MCF 10A (cell line): ENCODE measurements around the gene ATOH8. TPM values are rescaled to one million over a fixed set of nuclear protein-coding genes. Genes with fewer than 3 reads are reported as not detected.

ENCODE experiments used
- BruUV-seq: library from RNA; stranded (reverse); fragments of 400-500 nt; replicated peaks from 2 replicates; lab custom pipeline; 2021; lab: Mats Ljungman, UMichigan
- CTCF ChIA-PET: fragments of 300-600 bp; sonication (Branson Sonifier 250); formaldehyde crosslinking; extraction: SDS; loops from one replicate; lab custom pipeline; 2021; ENCODE audit warnings: antibody characterized with exemption, inconsistent platforms; lab: Yijun Ruan, JAX
- POLR2A ChIA-PET: fragments of 300-600, 350-650 bp; sonication (Branson Sonifier 250); formaldehyde crosslinking; extraction: SDS; loops from one replicate; lab custom pipeline; 2020; ENCODE audit warnings: antibody characterized with exemption, inconsistent platforms; lab: Yijun Ruan, JAX
- DNase-seq: peaks from one replicate; pipeline ENCODE4 v3.0.0-alpha.2; 2018; ENCODE audit not compliant: unreplicated experiment
- H3K27ac Mint-ChIP-seq: one replicate; pipeline ENCODE4 v1.8.0; 2022; ENCODE audit warnings: mild to moderate bottlenecking, low read depth, mixed read lengths; ENCODE audit not compliant: unreplicated experiment
- H3K27me3 Mint-ChIP-seq: one replicate; pipeline ENCODE4 v1.8.0; 2022; ENCODE audit warnings: mixed read lengths; ENCODE audit not compliant: insufficient read depth, unreplicated experiment
- H3K36me3 Mint-ChIP-seq: one replicate; pipeline ENCODE4 v1.8.0; 2022; ENCODE audit warnings: mild to moderate bottlenecking, moderate library complexity, mixed read lengths; ENCODE audit not compliant: insufficient read depth, unreplicated experiment
- H3K4me1 Mint-ChIP-seq: one replicate; pipeline ENCODE4 v1.8.0; 2022; ENCODE audit warnings: mixed read lengths; ENCODE audit not compliant: insufficient read depth, unreplicated experiment
- H3K4me3 Mint-ChIP-seq: one replicate; pipeline ENCODE4 v1.8.0; 2022; ENCODE audit warnings: mild to moderate bottlenecking, moderate library complexity, mixed read lengths; ENCODE audit not compliant: unreplicated experiment
- H3K9me3 Mint-ChIP-seq: one replicate; pipeline ENCODE4 v1.8.0; 2022; ENCODE audit warnings: mixed read lengths; ENCODE audit not compliant: unreplicated experiment
- CTCF ChIP-seq: fragments of 200-600 bp; IDR thresholded peaks from one replicate; pipeline ENCODE4 v1.8.0; 2022; ENCODE audit warnings: antibody characterized with exemption, mild to moderate bottlenecking; ENCODE audit not compliant: unreplicated experiment
- intact Hi-C: fragments of 100-400 bp; cut with micrococcal nuclease; formaldehyde crosslinking; loops from 2 replicates; pipeline ENCODE4 v1.14.1; 2022
- total RNA-seq: library from RNA; stranded (reverse); gene quantifications from 2 replicates; pipeline ENCODE4 v1.2.3, GENCODE V29; 2022

Gene ATOH8
- total RNA-seq, 1 experiment from 2014 or later: 0.72 TPM

GRCh38 chr2:85714841-85715240 is 39.0 kb upstream of the ATOH8 start:
- H3K36me3 Mint-ChIP-seq: no peaks in the 10 kb centered on the region
- H3K4me1 Mint-ChIP-seq: peaks cover 16% of the 10 kb centered on the region
- no peak for DNase-seq
- intact Hi-C loops: no loop called here
- no peak for TF ChIP-seq CTCF
- no peaks in the 10 kb centered on the region for H3K9me3 Mint-ChIP-seq
- BruUV-seq: no TSS peak
- POLR2A ChIA-PET: no interaction called here
- CTCF ChIA-PET: interaction anchor here (1.0 to 5.3 kb wide), 5 partner anchors 10 to 365 kb away, joined by 3 to 43 read pairs (median 3); no protein-coding TSS in a partner anchor
- H3K4me3 Mint-ChIP-seq: no peak overlapping the region
- no peaks in the 10 kb centered on the region for H3K27me3 Mint-ChIP-seq
- no peak overlapping the region for H3K27ac Mint-ChIP-seq

DNA sequence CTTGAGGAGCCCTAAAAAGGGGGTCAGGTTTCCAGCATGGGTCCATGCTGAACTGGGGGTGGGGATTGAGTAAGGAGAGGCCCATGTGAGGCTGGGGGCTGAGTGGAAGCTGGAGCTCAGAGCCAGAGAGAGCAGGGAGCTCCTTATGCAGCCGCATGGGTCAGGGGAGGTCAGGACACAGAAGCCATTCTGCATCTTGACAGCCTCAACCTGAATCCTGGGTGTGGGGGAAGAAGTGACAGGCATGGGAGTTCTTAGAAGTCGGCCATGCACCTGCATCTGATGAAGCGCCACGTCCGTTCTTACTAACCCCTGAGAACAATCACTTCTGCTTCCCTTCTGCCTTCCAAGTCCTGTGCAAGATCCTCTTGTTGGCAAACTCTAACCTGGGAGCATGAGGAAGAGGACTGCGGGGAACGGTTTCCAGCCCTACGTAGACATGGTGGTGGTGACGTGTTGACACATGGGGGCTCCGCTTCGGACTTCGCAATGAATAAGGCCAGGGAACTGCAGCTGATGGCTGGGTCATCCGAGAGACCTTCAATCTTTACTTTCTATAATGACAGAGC is 37.4 kb upstream of the ATOH8 start:
- H3K27me3 Mint-ChIP-seq: no peaks in the 10 kb centered on the region

GRCh38 chr2:85717308-85718008 is 36.3 kb upstream of the ATOH8 start:
- no peaks in the 10 kb centered on the region for H3K27me3 Mint-ChIP-seq
- peaks cover 12% of the 10 kb centered on the region for H3K9me3 Mint-ChIP-seq
- no peak overlapping the region for H3K4me3 Mint-ChIP-seq
- no peak overlapping the region for H3K27ac Mint-ChIP-seq
- TF ChIP-seq CTCF: no peak
- intact Hi-C loops: no loop called here
- ChIA-PET CTCF (interaction anchor here (0.7 to 4.6 kb wide), 7 partner anchors 10 to 96 kb away, joined by 3 to 34 read pairs (median 3); partner anchors contain the start of gene GNLY), POLR2A (interaction anchor here (0.6 kb wide), 1 partner anchor 81 kb away, joined by 3 read pairs; no protein-coding TSS in a partner anchor)
- H3K4me1 Mint-ChIP-seq: peaks cover 16% of the 10 kb centered on the region
- DNase-seq: no peak
- no peaks in the 10 kb centered on the region for H3K36me3 Mint-ChIP-seq
- BruUV-seq: no TSS peak

More for the DNA sequence above, 37.4 kb upstream of the ATOH8 start:
- Mint-ChIP-seq H3K36me3 (no peaks in the 10 kb centered on the region), H3K27ac (no peak overlapping the region), H3K4me3 (no peak overlapping the region), H3K9me3 (peaks cover 12% of the 10 kb centered on the region), H3K4me1 (peaks cover 16% of the 10 kb centered on the region)
- no TSS peak for BruUV-seq
- ChIA-PET POLR2A (interaction anchor here (0.6 to 1.4 kb wide), 2 partner anchors 9 to 78 kb away, joined by 3 read pairs; no protein-coding TSS in a partner anchor), CTCF (interaction anchor here (0.6 to 2.3 kb wide), 5 partner anchors 9 to 363 kb away, joined by 3 to 7 read pairs (median 3); no protein-coding TSS in a partner anchor)
- no peak for DNase-seq
- intact Hi-C loops: no loop called here
- TF ChIP-seq CTCF: no peak

GRCh38 chr2:85718009-85718391 is 35.8 kb upstream of the ATOH8 start:
- no peak overlapping the region for H3K27ac Mint-ChIP-seq
- intact Hi-C loops: no loop called here
- H3K9me3 Mint-ChIP-seq: peaks cover 12% of the 10 kb centered on the region
- DNase-seq: no peak
- peaks cover 11% of the 10 kb centered on the region for H3K4me1 Mint-ChIP-seq
- no peaks in the 10 kb centered on the region for H3K36me3 Mint-ChIP-seq
- no peak overlapping the region for H3K4me3 Mint-ChIP-seq
- ChIA-PET POLR2A (interaction anchor here (0.6 kb wide), 1 partner anchor 81 kb away, joined by 3 read pairs; no protein-coding TSS in a partner anchor), CTCF (interaction anchor here (0.6 to 4.6 kb wide), 7 partner anchors 11 to 96 kb away, joined by 3 to 34 read pairs (median 3); no protein-coding TSS in a partner anchor)
- H3K27me3 Mint-ChIP-seq: no peaks in the 10 kb centered on the region
- TF ChIP-seq CTCF: no peak
- BruUV-seq: no TSS peak
